Measurements from ENCODE around the gene ATP10B. TPM values are rescaled to one million over a fixed set of nuclear protein-coding genes. Genes with fewer than 3 reads are reported as not detected.

Gene ATP10B
- total and polyA plus RNA-seq, 2 of the 8 experiments (the other 6 are each of a cell fraction or from before 2014, with no cell fraction given): 0.06 to 0.11 TPM

DNA sequence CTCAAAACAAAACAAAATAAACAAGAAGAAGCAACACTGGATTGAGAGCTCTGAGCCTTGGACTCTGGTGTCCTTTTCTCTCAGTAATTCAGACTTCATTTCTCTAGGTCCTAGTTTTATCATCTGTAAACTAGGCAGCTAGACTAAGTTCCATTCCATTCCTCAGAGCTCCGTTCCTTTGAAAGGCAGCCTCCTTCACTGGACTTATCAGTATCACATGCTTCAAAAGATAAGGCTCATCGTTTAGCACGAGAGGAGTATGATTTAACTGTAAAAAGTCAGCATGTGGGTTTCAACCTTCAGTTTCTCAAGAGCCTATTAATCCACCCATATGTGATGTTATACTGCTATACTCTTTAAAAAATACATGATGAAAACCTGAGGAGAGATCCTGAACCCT lies 1.6 kb downstream of the ATP10B start:
- Histone ChIP-seq H3K56ac (replicated peaks; ENCODE audit: insufficient read length, low read depth, low read length) (no peak overlapping the region), H4K20me1 (replicated peaks in 1 of 2; ENCODE audit: control insufficient read depth in 1 of 2, insufficient read depth in 2 of 2, low read length in 2 of 2) (no peaks in the 10 kb centered on the region), H3K9ac (replicated peaks in 1 of 4; ENCODE audit: extremely low read depth in 1 of 4, low read depth in 3 of 4, low read length in 3 of 4) (no peak overlapping the region), H2AFZ (ENCODE audit: low read length) (no peak overlapping the region), H2AK5ac (ENCODE audit: low read depth, low read length) (no peak overlapping the region), H3K4ac (replicated peaks; ENCODE audit: insufficient read length, low read depth, low read length) (no peak overlapping the region), H4K8ac (ENCODE audit: extremely low read depth, insufficient read depth, low read length) (no peak overlapping the region), H3K4me2 (ENCODE audit: insufficient read depth in 1 of 2, low read depth in 2 of 2, low read length in 2 of 2) (no peak overlapping the region), H3K4me3 (ENCODE audit: extremely low read depth in 1 of 4, insufficient read depth in 2 of 4, low read depth in 3 of 4, low read length in 4 of 4) (no peak overlapping the region), H3K18ac (ENCODE audit: extremely low read depth, low read length) (no peak overlapping the region), H2BK5ac (ENCODE audit: low read depth, low read length) (no peak overlapping the region), H3K27ac (ENCODE audit: low read depth, low read length) (no peak overlapping the region), H3K79me1 (ENCODE audit: low read depth, low read length) (no peaks in the 10 kb centered on the region), H2BK12ac (ENCODE audit: low read depth, low read length) (no peak overlapping the region), H3K14ac (ENCODE audit: insufficient read length) (no peak overlapping the region), H3K4me1 (replicated peaks in 1 of 4; ENCODE audit: control insufficient read depth in 3 of 4, insufficient read depth in 4 of 4, low read length in 3 of 4) (no peaks in the 10 kb centered on the region), H3K23me2 (ENCODE audit: low read depth, low read length) (no peaks in the 10 kb centered on the region), H4K91ac (replicated peaks; ENCODE audit: insufficient read length, low read length) (no peak overlapping the region), H3K23ac (ENCODE audit: insufficient read length) (no peak overlapping the region), H3K9me3 (ENCODE audit: insufficient read depth in 2 of 2, low read depth in 1 of 2, low read length in 1 of 2) (no peaks in the 10 kb centered on the region), H2BK120ac (replicated peaks; ENCODE audit: low read depth, low read length) (no peak overlapping the region), H2BK20ac (ENCODE audit: low read length) (no peak overlapping the region), H4K5ac (ENCODE audit: insufficient read length, low read depth, low read length) (no peak overlapping the region), H2BK15ac (ENCODE audit: low read length) (no peak overlapping the region), H3K79me2 (ENCODE audit: control insufficient read depth in 1 of 2, insufficient read depth in 2 of 2, low read length in 2 of 2) (no peaks in the 10 kb centered on the region), H3K27me3 (replicated peaks in 1 of 4; ENCODE audit: control insufficient read depth in 3 of 4, extremely low read depth in 1 of 4, insufficient read depth in 3 of 4, low read length in 3 of 4) (no peaks in the 10 kb centered on the region), H3K36me3 (ENCODE audit: control insufficient read depth in 2 of 4, insufficient read depth in 4 of 4, low read length in 3 of 4) (no peaks in the 10 kb centered on the region)
- TF ChIP-seq SIN3A (conservative IDR thresholded peaks at IDR 0.05 in 1 of 2, IDR thresholded peaks at IDR 0.05 in 1 of 2; ENCODE audit: low read depth in 1 of 2, low read length in 2 of 2) (no peak), RXRA (IDR thresholded peaks at IDR 0.05; ENCODE audit: insufficient read depth, low read depth, low read length) (no peak), RBBP5 (IDR thresholded peaks at IDR 0.05; ENCODE audit: borderline replicate concordance, low read depth, low read length) (no peak)
- WGBS, 2 experiments (ENCODE audit: extremely low coverage in 1 of 2, insufficient coverage in 1 of 2, insufficient read length in 1 of 2, insufficient replicate concordance in 2 of 2, low coverage in 1 of 2, low lambda C conversion rate in 2 of 2, missing lambda C conversion rate in 1 of 2): 92% methylated on average over 3 of the region's 3 CpGs; no CpG with 5 or more reads in 1 of the 2 experiments
- FAIRE-seq: no peak
- DNase-seq (ENCODE audit: low read depth in 1 of 2, low spot score in 2 of 2): no peak
- POLR2A ChIA-PET (ENCODE audit: partially characterized antibody): no interaction called here
- CTCF ChIA-PET (ENCODE audit: partially characterized antibody): interaction anchor here (0.7 kb wide), 1 partner anchor 11 kb away, joined by 3 read pairs; no protein-coding TSS in a partner anchor

All from H1 (cell line).